Neural cell (in vitro differentiated cells): ENCODE data around the gene CHD8.

Source experiments
- CTCF ChIP-seq: fragments of 450-650 bp; IDR thresholded peaks from 2 replicates; pipeline ENCODE4 v1.5.1; 2014; ENCODE audit warnings: antibody characterized with exemption, mild to moderate bottlenecking, moderate library complexity; ENCODE audit not compliant: poor library complexity, severe bottlenecking
- EZH2 ChIP-seq: fragments of 200-600, 300-800 bp; shearing (Covaris generic), sonication (generic); IDR thresholded peaks from 2 replicates; pipeline ENCODE4 v1.6.1; 2014; ENCODE audit warnings: antibody characterized with exemption, low read length, borderline replicate concordance, mild to moderate bottlenecking; ENCODE audit not compliant: insufficient read depth, poor library complexity, severe bottlenecking
- POLR2AphosphoS5 ChIP-seq: IDR thresholded peaks from 2 replicates; pipeline ENCODE4 v1.6.1; 2012
- RAD21 ChIP-seq: fragments of 450-650 bp; conservative IDR thresholded peaks from 2 replicates; pipeline ENCODE4 v1.6.1; 2014; ENCODE audit warnings: antibody characterized with exemption, mild to moderate bottlenecking, moderate library complexity
- TAF1 ChIP-seq: IDR thresholded peaks from 2 replicates; pipeline ENCODE4 v1.6.1; 2012; ENCODE audit warnings: low read depth

GRCh38 chr14:21486640-21487087, 30.7 kb upstream of the CHD8 start:
- TF ChIP-seq CTCF (no peak), TAF1 (no peak), RAD21 (no peak), EZH2 (no peak), POLR2AphosphoS5 (no peak)
